ENCODE measurements around the gene CCDC102A.
A peak's percentile ranks its signal among the peaks of the same experiment; 100 is the strongest.
"Not testable (repeated sequence)": the region's sequence is repeated elsewhere in the genome, so short reads cannot be mapped to it uniquely, and the experiment has no call there.

CCDC102A gene

GRCh38 chr16:57499941-57500340 lies 36.4 kb downstream of the CCDC102A start:
- not testable (repeated sequence) for DNase-seq

- DNase-seq, result no peak
These were observed 38.3 kb downstream of the CCDC102A start for GRCh38 chr16:57498031-57498430.

DNA sequence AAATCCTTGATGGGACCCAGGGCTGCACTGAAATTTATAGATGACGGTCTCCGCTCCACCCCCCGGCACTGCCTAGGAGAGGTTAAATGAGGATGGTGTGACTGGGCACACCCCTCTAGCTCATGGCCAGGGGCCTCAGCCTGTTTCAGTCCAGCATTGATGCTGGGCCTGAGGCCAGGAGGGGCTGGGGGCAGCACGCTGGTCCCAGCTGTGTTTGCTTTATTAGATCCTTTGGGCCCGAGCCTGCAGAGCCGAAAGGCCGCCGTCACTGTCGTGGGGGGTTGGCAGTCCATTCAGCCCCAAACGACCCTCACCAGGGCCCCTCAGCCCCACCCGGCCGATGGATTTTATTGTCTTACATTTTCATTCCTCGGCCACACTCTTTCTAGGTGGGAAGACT lies 39.2 kb downstream of the CCDC102A start:
- no peak for DNase-seq

DNA sequence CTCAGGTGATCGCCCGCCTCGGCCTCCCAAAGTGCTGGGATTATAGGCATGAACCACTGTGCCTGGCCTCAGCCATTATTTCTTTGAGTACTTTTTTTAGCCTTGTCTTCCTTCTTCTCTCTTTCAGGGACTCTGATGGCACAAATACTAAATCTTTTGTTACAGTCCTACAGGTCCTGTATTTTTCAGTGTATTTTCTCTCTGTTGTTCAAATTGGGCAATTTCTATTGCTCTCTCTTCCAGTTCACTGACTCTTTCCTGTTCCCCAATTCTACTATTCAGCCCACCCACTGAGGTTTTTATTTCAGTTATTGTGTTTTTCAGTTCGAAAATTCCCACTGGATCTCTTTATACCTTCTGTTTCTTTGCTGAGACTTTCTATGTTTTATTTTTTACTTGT lies 42.6 kb downstream of the CCDC102A start:
- no peak for DNase-seq

- no peak for DNase-seq
These were observed 47.1 kb downstream of the CCDC102A start for GRCh38 chr16:57489229-57489628.

- DNase-seq, result no peak
These were observed 49.2 kb downstream of the CCDC102A start for GRCh38 chr16:57486858-57487834.

- peak; percentile 61 for DNase-seq
These were observed 50.2 kb downstream of the CCDC102A start, which contains the start of gene DOK4 for GRCh38 chr16:57485916-57486857. Gene DOK4 (minus strand): TSS chr16:57486493. CDS start chr16:57479507, 6,986 bp downstream.

GRCh38 chr16:57485091-57485915 lies 51.1 kb downstream of the CCDC102A start:
- no peak for DNase-seq

GRCh38 chr16:57484515-57485005 lies 51.8 kb downstream of the CCDC102A start:
- DNase-seq, result no peak

DNA sequence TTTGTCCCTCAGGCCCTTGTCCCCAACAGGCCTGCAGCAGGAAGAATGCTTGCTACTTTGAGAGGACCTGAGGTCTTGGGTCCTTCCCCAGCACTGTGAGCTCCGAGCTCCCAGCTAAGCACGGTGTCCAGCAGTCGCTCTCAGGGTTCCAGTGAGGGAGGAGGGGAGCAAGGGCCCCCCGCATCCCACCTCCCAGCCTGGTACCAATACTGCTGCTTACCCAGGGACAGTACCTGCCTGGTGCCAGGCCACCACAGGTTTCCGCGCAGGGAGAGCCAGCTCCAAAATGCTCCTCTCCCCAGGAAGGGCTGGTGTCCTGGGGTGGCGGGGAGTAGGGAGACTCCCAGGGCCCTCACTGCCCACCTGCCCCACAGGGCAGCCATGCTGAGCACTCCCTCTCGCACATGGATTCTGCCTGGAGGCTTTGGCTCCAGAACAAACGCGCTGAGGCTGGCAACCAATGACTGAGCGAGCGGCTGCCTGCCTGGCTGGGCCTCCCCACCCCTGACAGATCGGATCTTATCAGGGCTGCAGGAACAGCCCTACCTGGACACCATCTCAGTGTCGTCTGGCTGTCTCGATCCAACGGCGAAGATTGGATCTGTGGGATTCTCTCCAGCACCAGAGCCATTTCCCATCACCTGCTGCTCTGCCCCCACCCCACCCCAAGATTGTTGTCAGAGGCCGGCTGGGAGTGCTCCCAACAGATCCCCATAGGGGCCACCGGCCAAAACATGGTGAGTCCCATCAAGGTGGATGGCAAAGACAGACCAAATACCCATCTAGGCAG lies 52.5 kb downstream of the CCDC102A start:
- DNase-seq, result no peak

DNA sequence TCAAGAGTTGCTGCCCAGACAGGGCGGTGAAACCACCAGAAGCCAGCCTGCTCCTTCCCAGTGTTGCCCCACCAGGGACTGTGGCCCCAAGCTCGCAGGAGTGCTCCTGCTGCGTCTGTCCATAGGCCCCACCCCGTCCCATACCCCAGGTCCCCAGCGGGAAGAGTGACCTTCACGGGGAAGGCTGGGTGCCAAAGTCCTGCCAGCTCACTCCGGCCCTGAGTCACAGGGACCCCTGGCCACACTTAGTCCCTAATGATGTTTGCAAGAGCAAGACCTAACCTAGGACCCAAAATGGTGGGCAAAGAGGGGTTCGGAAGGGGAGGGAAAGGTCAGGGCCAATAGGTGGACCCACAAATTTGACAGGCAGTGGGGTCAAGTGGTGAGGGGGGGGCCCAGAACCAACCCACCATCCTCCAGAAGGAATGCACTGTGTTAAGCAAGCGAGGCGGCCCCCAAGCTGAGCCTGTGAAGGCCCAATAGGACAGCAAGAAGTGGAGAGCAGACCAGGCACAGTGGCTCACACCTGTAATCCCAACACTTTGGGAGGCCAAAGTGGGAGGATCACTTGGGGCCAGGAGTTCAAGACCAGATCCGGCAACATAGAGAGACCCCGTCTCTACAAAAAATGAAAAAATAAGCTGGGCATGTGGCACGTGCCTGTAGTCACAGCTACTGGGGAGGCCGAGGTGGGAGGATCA lies 53.4 kb downstream of the CCDC102A start:
- DNase-seq, result no peak

- DNase-seq, result no peak
These were observed 55.0 kb downstream of the CCDC102A start for GRCh38 chr16:57481421-57481820.

- DNase-seq, result no peak
These were observed 55.6 kb downstream of the CCDC102A start for GRCh38 chr16:57480754-57481230.

- DNase-seq, result no peak
These were observed 56.2 kb downstream of the CCDC102A start for GRCh38 chr16:57479976-57480753.

GRCh38 chr16:57479205-57479975 lies 57.0 kb downstream of the CCDC102A start:
- DNase-seq, result no peak

DNA sequence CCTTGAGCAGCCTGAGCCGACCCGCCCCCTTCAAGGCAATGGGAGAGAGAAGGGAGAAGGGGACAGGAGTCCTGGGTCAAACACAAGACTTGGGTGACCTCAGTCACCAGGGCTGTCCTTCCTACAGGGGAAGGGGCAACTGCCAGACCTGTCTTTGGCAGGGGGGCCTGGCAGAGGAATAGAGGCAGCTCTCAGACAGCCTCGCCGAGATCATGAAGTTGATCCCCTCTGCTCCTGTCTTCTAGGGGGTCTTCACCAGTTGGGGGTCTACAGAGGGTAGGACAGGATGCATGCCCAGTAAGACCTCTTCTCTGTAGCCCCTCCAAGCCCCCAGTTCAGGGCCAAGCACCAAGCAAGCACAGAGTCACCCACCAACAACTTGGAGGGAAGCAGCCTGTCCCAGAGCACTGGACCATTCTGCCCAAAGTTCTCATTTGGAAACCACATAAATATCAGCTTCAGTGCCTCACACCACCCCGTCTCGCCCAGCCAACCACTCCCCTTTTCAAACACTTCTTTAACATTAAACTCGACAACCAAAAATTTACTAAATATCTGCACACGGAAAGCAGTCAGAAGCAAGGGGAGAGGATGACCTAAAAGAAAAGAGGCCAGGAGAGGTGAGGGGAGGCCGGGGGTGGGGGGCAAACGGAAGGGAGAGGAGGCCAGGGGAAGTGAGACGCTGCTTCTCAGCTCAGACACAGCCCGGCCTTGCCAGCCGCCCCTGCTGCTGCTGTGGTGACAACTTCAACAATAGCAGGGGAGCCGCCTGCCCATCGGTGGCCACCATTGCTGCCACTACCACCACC lies 57.8 kb downstream of the CCDC102A start:
- DNase-seq, result no peak

DNA sequence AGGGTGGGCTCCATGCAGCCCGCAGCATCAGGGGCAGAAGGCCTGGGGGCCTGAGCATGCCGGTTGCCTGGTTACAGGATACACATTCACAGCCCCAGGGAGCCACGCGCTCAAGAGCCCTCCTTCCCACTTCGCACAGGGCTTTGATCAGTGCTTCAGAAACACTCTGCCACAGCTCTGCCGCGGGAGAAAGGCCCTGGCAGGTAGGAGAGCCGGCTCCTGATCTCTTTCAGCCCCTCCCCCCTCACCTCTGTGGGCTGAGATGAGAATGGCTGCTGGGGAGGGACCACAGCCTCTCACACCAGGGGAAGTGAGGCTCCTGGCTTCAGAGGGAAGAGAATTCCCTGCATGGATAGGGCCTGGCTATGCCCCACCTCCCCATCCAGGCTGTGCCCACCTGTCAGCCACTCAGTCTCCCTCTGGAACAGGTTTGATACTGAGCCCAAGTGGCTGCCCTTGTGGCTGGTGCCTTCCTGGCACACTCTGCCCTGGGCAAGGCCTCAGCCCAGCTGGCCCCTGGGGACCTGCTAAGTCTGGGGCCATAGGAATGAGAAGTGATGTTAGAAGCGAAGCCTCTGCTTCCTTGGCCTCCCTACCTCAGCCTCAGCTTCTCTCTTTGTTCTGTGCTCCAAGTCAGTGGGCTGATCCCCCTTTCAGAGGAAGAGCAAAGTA lies 58.7 kb downstream of the CCDC102A start:
- DNase-seq, result no peak
